ENCODE data around the gene CLDN7.

CLDN7 gene

DNA sequence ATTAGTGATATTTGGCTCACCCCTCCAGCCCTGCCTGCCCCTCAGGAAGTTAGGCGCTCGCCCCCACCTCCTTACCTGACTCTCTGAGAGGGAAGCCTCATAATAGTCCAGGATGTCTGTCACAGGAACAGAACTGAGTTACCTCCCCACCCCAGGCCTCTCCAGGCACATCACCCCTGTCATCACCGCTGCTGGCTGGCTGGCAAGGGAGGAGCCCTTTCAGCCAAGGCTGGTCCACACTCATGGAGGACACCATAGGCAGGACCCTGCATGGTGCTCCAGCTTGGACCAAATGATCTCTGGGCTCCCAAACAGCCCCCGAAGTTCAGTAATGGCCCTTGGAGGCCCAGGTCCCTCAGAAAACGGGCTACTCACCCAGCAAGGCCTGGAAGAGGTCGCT, 44.1 kb downstream of the CLDN7 start:
- no peak for DNase-seq

GRCh38 chr17:7217113-7217987, 44.9 kb downstream of the CLDN7 start:
- peak; percentile 40 to 47 for DNase-seq

- DNase-seq, result no peak
Observed at GRCh38 chr17:7216242-7217112, 45.8 kb downstream of the CLDN7 start.

GRCh38 chr17:7215652-7216180, 46.6 kb downstream of the CLDN7 start:
- DNase-seq, result no peak

- no peak for DNase-seq
Observed at GRCh38 chr17:7215136-7215638, 47.1 kb downstream of the CLDN7 start.

GRCh38 chr17:7214300-7215135, 47.8 kb downstream of the CLDN7 start:
- DNase-seq, result peak; percentile 94 to 95

- peak; percentile 57 to 59 for DNase-seq
Observed at GRCh38 chr17:7213895-7214299, 48.4 kb downstream of the CLDN7 start.

GRCh38 chr17:7211491-7212273, 50.6 kb downstream of the CLDN7 start:
- no peak for DNase-seq

Data from inflammatory macrophage (primary cell).